Activated CD4-positive, alpha-beta memory T cell treated with anti-CD3 and anti-CD28 coated beads, Interleukin-2, amount 10 ng/mL, durations not matched to agents 7 days and 5 days (primary cell): ENCODE data around the gene EXOSC10. TPM values are rescaled to one million over a fixed set of nuclear protein-coding genes. Genes with fewer than 3 reads are reported as not detected.
A peak's percentile ranks its signal among the peaks of the same experiment; 100 is the strongest.
"Not testable (repeated sequence)": the region's sequence is repeated elsewhere in the genome, so short reads cannot be mapped to it uniquely, and the experiment has no call there.

Experiments
- CTCF ChIA-PET: fragments of 350-600 bp; sonication (Branson Sonifier 250); formaldehyde crosslinking; loops from one replicate; lab custom pipeline; 2021; ENCODE audit warnings: antibody characterized with exemption, inconsistent platforms; lab: Charles Lee
- POLR2A ChIA-PET: fragments of 350-600 bp; sonication (Branson Sonifier 250); formaldehyde crosslinking; loops from one replicate; lab custom pipeline; 2021; ENCODE audit warnings: antibody characterized with exemption; lab: Charles Lee
- DNase-seq: peaks from one replicate; pipeline ENCODE4 v3.0.0-alpha.2; 2020
- H3K27ac Mint-ChIP-seq: one replicate; pipeline ENCODE4 v1.8.0; 2021; ENCODE audit warnings: mild to moderate bottlenecking, mixed read lengths
- H3K27me3 Mint-ChIP-seq: one replicate; pipeline ENCODE4 v1.8.0; 2021; ENCODE audit warnings: mixed read lengths
- H3K36me3 Mint-ChIP-seq: one replicate; pipeline ENCODE4 v1.8.0; 2021; ENCODE audit warnings: low read depth, mixed read lengths
- H3K4me1 Mint-ChIP-seq: one replicate; pipeline ENCODE4 v1.8.0; 2021; ENCODE audit warnings: mixed read lengths
- H3K4me3 Mint-ChIP-seq: one replicate; pipeline ENCODE4 v1.8.0; 2021; ENCODE audit warnings: mild to moderate bottlenecking, mixed read lengths
- H3K9me3 Mint-ChIP-seq: one replicate; pipeline ENCODE4 v1.8.0; 2021; ENCODE audit warnings: mixed read lengths
- total RNA-seq, 2 experiments: library from RNA; stranded (reverse); gene quantifications; one replicate each; pipeline ENCODE4 v1.2.3, GENCODE V29; 2021

Gene EXOSC10
- total RNA-seq, 2 experiments from 2014 or later: 65.8 to 67.6 TPM

GRCh38 chr1:11058595-11059154 lies 41.0 kb downstream of the EXOSC10 start:
- H3K4me1 Mint-ChIP-seq: peaks cover 49% of the 10 kb centered on the region
- DNase-seq: no peak
- H3K4me3 Mint-ChIP-seq: peak overlapping the region; percentile 97
- peaks cover 32% of the 10 kb centered on the region for H3K36me3 Mint-ChIP-seq
- ChIA-PET CTCF (interaction anchor here (1.8 kb wide), 1 partner anchor 21 kb away, joined by 10 read pairs; no protein-coding TSS in a partner anchor), POLR2A (interaction anchor here (1.6 kb wide), 1 partner anchor 41 kb away, joined by 8 read pairs; the partner anchor contains the start of gene EXOSC10)
- peak overlapping the region; percentile 81 for H3K27ac Mint-ChIP-seq
- H3K27me3 Mint-ChIP-seq: no peaks in the 10 kb centered on the region
- no peaks in the 10 kb centered on the region for H3K9me3 Mint-ChIP-seq

GRCh38 chr1:11058026-11058425 lies 41.6 kb downstream of the EXOSC10 start:
- no peaks in the 10 kb centered on the region for H3K27me3 Mint-ChIP-seq
- H3K27ac Mint-ChIP-seq: no peak overlapping the region
- no peak for DNase-seq
- ChIA-PET CTCF (interaction anchor here (0.6 to 1.8 kb wide), 3 partner anchors 18 to 21 kb away, joined by 3 to 10 read pairs (median 4); no protein-coding TSS in a partner anchor), POLR2A (interaction anchor here (1.6 kb wide), 1 partner anchor 41 kb away, joined by 8 read pairs; the partner anchor contains the start of gene EXOSC10)
- no peaks in the 10 kb centered on the region for H3K9me3 Mint-ChIP-seq
- peak overlapping the region; percentile 97 for H3K4me3 Mint-ChIP-seq
- peaks cover 25% of the 10 kb centered on the region for H3K36me3 Mint-ChIP-seq
- peaks cover 43% of the 10 kb centered on the region for H3K4me1 Mint-ChIP-seq

- H3K27me3 Mint-ChIP-seq: no peaks in the 10 kb centered on the region
- H3K36me3 Mint-ChIP-seq: peaks cover 20% of the 10 kb centered on the region
- H3K27ac Mint-ChIP-seq: no peak overlapping the region
- CTCF ChIA-PET: interaction anchor here (0.6 to 1.8 kb wide), 3 partner anchors 18 to 21 kb away, joined by 3 to 10 read pairs (median 4); no protein-coding TSS in a partner anchor
- no peak overlapping the region for H3K4me3 Mint-ChIP-seq
- POLR2A ChIA-PET: interaction anchor here (1.6 kb wide), 1 partner anchor 42 kb away, joined by 8 read pairs; the partner anchor contains the start of gene EXOSC10
- H3K9me3 Mint-ChIP-seq: no peaks in the 10 kb centered on the region
- DNase-seq: no peak
- peaks cover 38% of the 10 kb centered on the region for H3K4me1 Mint-ChIP-seq
These were observed 42.2 kb downstream of the EXOSC10 start for GRCh38 chr1:11057477-11057876.

- POLR2A ChIA-PET: no interaction called here
- no peak for DNase-seq
- Mint-ChIP-seq H3K4me1 (peaks cover 38% of the 10 kb centered on the region), H3K36me3 (peaks cover 20% of the 10 kb centered on the region), H3K27me3 (no peaks in the 10 kb centered on the region), H3K27ac (no peak overlapping the region), H3K4me3 (no peak overlapping the region), H3K9me3 (no peaks in the 10 kb centered on the region)
- CTCF ChIA-PET: interaction anchor here (1.7 kb wide), 1 partner anchor 19 kb away, joined by 9 read pairs; no protein-coding TSS in a partner anchor
These were observed 43.2 kb downstream of the EXOSC10 start for GRCh38 chr1:11056504-11056903.

GRCh38 chr1:11055676-11056075 lies 44.0 kb downstream of the EXOSC10 start:
- H3K27me3 Mint-ChIP-seq: no peaks in the 10 kb centered on the region
- peaks cover 35% of the 10 kb centered on the region for H3K4me1 Mint-ChIP-seq

GRCh38 chr1:11054666-11055065 lies 45.0 kb downstream of the EXOSC10 start:
- Mint-ChIP-seq H3K4me1 (peaks cover 30% of the 10 kb centered on the region), H3K27me3 (no peaks in the 10 kb centered on the region), H3K9me3 (no peaks in the 10 kb centered on the region), H3K27ac (no peak overlapping the region), H3K4me3 (no peak overlapping the region), H3K36me3 (peaks cover 20% of the 10 kb centered on the region)
- ChIA-PET CTCF (interaction anchor here (0.7 kb wide), 1 partner anchor 172 kb away, joined by 3 read pairs; no protein-coding TSS in a partner anchor), POLR2A (no interaction called here)
- DNase-seq: no peak

More at GRCh38 chr1:11055676-11056075, 44.0 kb downstream of the EXOSC10 start:
- CTCF ChIA-PET: interaction anchor here (1.7 kb wide), 1 partner anchor 18 kb away, joined by 9 read pairs; no protein-coding TSS in a partner anchor
- no peak for DNase-seq
- peaks cover 20% of the 10 kb centered on the region for H3K36me3 Mint-ChIP-seq
- H3K4me3 Mint-ChIP-seq: no peak overlapping the region
- no peaks in the 10 kb centered on the region for H3K9me3 Mint-ChIP-seq
- H3K27ac Mint-ChIP-seq: no peak overlapping the region
- POLR2A ChIA-PET: no interaction called here

GRCh38 chr1:11054181-11054580 lies 45.5 kb downstream of the EXOSC10 start:
- CTCF ChIA-PET: interaction anchor here (0.6 kb wide), 1 partner anchor 11 kb away, joined by 3 read pairs; no protein-coding TSS in a partner anchor
- DNase-seq: no peak
- H3K27ac Mint-ChIP-seq: no peak overlapping the region
- POLR2A ChIA-PET: no interaction called here
- H3K9me3 Mint-ChIP-seq: no peaks in the 10 kb centered on the region
- H3K36me3 Mint-ChIP-seq: peaks cover 19% of the 10 kb centered on the region
- peaks cover 29% of the 10 kb centered on the region for H3K4me1 Mint-ChIP-seq
- H3K4me3 Mint-ChIP-seq: no peak overlapping the region
- H3K27me3 Mint-ChIP-seq: no peaks in the 10 kb centered on the region

GRCh38 chr1:11053758-11054137 lies 45.9 kb downstream of the EXOSC10 start:
- Mint-ChIP-seq H3K27ac (no peak overlapping the region), H3K4me1 (peaks cover 24% of the 10 kb centered on the region), H3K36me3 (peaks cover 15% of the 10 kb centered on the region), H3K27me3 (no peaks in the 10 kb centered on the region), H3K4me3 (no peak overlapping the region), H3K9me3 (no peaks in the 10 kb centered on the region)
- no peak for DNase-seq
- ChIA-PET POLR2A (interaction anchor here (0.7 to 2.8 kb wide), 2 partner anchors 7 to 17 kb away, joined by 3 to 11 read pairs; no protein-coding TSS in a partner anchor), CTCF (interaction anchor here (0.6 kb wide), 1 partner anchor 11 kb away, joined by 3 read pairs; no protein-coding TSS in a partner anchor)

GRCh38 chr1:11052839-11053757 lies 46.6 kb downstream of the EXOSC10 start:
- Mint-ChIP-seq H3K27me3 (no peaks in the 10 kb centered on the region), H3K36me3 (peaks cover 15% of the 10 kb centered on the region), H3K9me3 (no peaks in the 10 kb centered on the region), H3K4me3 (no peak overlapping the region), H3K27ac (no peak overlapping the region), H3K4me1 (peaks cover 18% of the 10 kb centered on the region)
- ChIA-PET CTCF (interaction anchor here (1.3 to 4.8 kb wide), 2 partner anchors 8 to 15 kb away, joined by 4 to 25 read pairs; no protein-coding TSS in a partner anchor), POLR2A (interaction anchor here (0.7 to 3.4 kb wide), 3 partner anchors 8 to 18 kb away, joined by 3 to 15 read pairs (median 11); no protein-coding TSS in a partner anchor)
- DNase-seq: no peak

GRCh38 chr1:11051781-11052511 lies 47.7 kb downstream of the EXOSC10 start:
- ChIA-PET POLR2A (interaction anchor here (1.2 to 3.4 kb wide), 4 partner anchors 9 to 25 kb away, joined by 4 to 15 read pairs (median 8); no protein-coding TSS in a partner anchor), CTCF (interaction anchor here (1.0 to 4.8 kb wide), 3 partner anchors 8 to 14 kb away, joined by 4 to 25 read pairs (median 4); partner anchors contain the start of gene SRM)
- no peak for DNase-seq
- Mint-ChIP-seq H3K4me3 (no peak overlapping the region), H3K9me3 (no peaks in the 10 kb centered on the region), H3K4me1 (peaks cover 13% of the 10 kb centered on the region), H3K27me3 (no peaks in the 10 kb centered on the region), H3K36me3 (peaks cover 6% of the 10 kb centered on the region), H3K27ac (no peak overlapping the region)

- POLR2A ChIA-PET: interaction anchor here (1.2 to 3.4 kb wide), 4 partner anchors 10 to 24 kb away, joined by 4 to 15 read pairs (median 8); no protein-coding TSS in a partner anchor
- H3K9me3 Mint-ChIP-seq, DNase-seq: not testable (repeated sequence)
These were observed 48.5 kb downstream of the EXOSC10 start for GRCh38 chr1:11051121-11051520.

More at GRCh38 chr1:11051121-11051520, 48.5 kb downstream of the EXOSC10 start:
- H3K27ac Mint-ChIP-seq, H3K36me3 Mint-ChIP-seq, H3K4me3 Mint-ChIP-seq, H3K27me3 Mint-ChIP-seq: not testable (repeated sequence)
- CTCF ChIA-PET: interaction anchor here (1.0 to 4.8 kb wide), 2 partner anchors 9 to 14 kb away, joined by 4 to 25 read pairs; partner anchors contain the start of gene SRM
- H3K4me1 Mint-ChIP-seq: peaks cover 13% of the 10 kb centered on the region
